HG02943 (cell line): Measurements from ENCODE around the gene TSPAN1.
A peak's percentile ranks its signal among the peaks of the same experiment; 100 is the strongest.

ENCODE experiments used
- ATAC-seq: cut with Tn5 transposase; IDR thresholded peaks from one replicate; pipeline ENCODE4 v1.9.1; 2021; ENCODE audit warnings: mild to moderate bottlenecking, low read depth, moderate library complexity; ENCODE audit not compliant: unreplicated experiment

TSPAN1 gene

DNA sequence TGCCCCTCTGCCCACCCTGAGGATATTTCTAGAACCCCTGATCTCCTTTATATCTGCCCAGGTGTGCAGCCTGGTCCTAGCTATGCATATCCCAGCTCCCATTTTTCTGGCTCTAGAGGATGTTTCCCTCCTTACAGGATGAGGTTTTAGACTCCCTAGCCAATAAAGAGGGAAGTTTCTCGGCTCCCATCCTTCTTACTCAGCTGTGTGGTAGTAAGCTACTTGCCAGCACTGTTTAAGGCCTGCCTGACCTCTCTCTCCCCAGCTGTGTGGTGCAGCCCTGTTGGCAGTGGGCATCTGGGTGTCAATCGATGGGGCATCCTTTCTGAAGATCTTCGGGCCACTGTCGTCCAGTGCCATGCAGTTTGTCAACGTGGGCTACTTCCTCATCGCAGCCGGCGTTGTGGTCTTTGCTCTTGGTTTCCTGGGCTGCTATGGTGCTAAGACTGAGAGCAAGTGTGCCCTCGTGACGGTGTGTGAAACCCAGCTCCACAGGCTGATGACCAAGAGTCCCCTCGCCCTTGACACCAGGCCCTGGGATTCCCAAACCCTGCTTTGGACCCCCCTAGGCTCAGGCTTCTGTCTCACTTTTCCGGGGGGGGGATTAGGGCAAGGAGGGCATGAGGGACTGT is 9.2 kb downstream of the TSPAN1 start:
- ATAC-seq: no peak

DNA sequence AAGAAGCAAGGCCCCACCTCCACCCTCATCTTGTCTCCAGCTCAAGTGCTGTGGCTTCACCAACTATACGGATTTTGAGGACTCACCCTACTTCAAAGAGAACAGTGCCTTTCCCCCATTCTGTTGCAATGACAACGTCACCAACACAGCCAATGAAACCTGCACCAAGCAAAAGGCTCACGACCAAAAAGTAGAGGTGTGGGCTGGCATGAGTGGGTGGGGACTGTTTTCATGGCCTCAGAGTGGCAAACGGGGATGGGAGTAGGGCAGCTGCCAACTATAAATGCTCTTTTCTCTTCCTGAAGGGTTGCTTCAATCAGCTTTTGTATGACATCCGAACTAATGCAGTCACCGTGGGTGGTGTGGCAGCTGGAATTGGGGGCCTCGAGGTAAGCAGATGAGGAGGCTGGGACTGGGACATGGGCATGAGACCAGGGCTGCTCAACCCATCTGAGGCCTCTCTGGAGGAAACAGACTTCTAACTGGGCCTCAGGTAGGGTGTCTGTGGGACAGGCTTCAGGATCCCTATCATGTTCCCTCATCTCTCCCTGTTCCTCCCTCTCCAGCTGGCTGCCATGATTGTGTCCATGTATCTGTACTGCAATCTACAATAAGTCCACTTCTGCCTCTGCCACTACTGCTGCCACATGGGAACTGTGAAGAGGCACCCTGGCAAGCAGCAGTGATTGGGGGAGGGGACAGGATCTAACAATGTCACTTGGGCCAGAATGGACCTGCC is 10.2 kb downstream of the TSPAN1 start:
- no peak for ATAC-seq

DNA sequence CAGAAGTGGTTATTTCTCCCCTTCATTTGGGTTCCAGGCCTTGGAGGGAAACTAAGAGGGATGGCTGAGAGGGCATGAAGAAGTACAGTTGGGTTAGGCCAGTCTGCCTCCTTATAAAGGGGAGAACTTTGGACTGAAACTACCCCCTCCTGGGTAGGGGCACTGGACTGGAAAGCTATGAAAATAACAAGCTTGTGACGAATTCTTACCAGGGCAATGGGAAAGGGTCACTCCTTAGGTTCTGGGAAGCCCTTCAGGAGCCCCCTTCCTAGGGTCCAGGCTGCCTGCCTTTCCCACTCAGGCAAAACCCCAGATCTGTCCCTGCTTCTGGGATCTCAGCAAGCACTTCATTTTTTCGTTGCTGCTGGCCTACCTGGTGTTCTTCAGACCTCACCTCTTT is 11.2 kb downstream of the TSPAN1 start:
- ATAC-seq: no peak

DNA sequence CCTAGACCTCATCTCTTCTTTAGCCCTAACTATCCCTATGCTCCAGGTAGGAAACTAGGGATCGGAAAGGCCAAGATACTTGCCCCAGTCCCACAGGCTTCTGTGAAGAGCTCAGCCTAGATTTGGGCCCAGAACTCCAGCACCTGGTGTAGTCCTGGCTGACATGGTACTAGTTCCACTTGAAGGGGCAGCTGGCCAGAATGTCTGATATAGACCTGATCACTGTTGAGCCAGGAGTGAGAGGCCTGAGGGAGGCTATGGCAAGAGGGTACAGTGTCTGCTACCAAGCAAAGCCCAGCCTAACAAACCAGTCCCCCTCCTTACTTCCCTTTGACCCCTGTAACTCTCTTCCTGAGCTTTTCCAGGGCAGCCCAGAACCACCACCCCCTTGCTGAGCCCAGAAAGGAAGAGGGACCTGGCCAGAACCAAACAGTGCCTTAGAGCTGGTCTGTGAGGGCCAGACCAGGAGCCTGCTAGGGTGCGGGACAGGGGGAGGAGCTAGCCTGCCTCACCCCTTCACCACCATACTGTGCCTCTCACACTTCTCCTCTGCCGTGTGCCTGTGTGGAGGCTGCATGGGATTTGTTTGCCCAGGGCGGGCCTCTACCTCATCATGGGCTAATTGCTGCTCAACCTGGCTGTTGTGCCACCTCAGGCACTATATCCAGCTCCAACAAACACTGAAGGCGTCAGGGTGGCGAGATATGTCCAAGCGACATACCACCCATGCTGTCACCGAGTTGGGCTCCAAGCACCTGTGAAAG is 12.4 kb downstream of the TSPAN1 start:
- ATAC-seq: no peak

DNA sequence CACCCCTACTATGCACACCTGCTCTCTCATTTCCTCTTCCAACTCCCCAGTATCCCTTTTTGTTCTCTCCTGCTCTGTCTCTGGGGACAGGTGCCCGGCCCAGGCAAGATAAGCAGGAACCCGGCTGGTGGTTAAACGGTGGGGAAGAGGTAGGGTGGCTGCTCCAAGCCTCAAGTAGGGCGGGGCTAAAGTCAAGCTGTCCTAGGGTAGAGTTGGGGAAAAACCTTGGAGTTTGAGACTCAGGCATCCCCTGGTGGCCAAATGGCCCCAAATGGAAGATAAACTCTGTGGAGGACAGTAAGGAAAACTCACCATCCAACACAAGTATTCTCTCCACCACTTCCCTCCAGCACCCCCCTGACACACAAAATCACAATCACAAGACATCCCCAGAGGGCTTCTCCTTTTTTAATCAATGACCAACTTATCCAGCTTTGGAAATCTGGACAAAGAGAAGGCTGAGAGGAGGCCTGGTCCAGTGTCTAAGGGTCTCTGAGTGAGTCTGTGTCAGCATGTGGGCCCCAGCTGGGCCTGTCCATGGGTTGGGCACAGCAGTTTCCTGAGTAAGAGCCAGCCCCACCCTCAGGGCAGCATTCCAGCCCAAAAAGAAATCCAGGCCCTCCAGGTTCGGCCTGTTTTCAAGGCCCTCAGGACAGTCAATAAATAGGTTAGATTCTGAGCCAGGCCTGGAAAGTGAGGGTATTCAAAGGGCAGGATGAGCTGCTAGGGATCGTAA is 13.6 kb downstream of the TSPAN1 start:
- no peak for ATAC-seq

DNA sequence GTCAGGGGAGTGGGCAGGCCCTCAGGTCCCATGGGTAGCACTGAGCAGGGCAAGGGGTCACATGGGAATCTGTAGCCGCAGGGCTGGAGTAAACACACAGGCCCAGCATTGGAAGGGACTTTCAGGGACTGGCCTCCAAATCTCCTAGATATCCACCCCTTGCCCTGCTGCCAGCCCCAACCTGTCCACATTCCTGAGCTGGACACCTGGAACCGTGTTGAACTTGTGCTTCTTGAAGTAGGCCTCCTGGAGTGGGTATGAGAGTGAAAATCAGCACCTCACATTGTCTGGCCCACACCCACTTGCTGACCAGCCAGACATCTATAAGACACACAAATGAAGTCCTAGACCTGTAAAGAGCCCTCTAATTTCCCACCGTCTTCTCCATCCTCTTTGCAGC is 15.7 kb downstream of the TSPAN1 start:
- ATAC-seq: no peak

DNA sequence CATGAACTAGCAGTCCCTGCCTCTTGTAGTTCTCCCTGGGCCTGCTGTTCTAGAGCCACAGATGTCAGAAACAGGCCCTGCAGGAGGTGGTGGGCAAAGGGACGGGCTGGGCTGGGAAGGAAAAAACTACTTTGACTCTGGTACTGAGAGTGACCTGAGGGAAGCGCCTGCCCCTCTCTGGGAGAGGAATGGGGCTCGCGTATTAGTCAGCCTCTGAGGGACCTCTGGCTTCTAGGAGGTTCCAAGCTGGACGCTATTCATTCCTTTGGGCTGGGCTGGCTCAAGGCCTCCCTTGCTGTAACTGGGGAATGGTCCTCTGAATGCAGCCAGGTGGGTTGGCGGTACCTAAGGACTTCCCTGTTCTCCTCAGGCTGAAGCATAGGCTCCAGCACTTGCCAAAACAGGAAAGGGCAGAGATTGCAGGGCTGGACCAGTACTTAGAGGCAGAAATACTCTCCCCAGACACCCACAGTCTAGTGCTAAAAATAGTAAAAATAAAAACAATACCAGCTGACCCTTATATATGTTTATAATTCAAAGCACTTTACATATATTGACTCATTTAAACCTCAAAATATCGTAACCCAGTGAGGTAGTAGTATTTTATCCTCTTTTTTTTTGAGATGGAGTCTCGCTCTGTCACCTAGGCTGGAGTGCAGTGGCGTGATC is 16.3 kb downstream of the TSPAN1 start:
- no peak for ATAC-seq

DNA sequence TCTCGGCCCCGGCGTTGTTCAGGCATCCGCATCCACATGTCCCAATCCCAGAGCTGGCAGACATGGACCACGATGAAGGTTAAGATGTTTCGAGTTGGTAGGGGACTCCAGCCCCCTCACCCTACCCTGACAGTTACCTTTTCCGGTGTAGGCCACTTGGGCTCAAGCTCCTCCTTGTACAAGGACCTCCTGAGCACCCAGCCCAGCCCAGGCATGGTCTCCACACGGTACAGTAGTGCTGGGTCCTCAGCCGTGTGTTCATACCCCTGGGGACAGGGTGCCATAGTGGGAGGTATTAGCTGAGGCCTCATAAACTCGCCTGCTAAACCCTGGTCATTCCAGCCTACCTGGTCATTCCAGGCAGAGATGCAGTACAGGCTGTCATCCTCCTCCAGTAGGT is 17.3 kb downstream of the TSPAN1 start:
- ATAC-seq: no peak

DNA sequence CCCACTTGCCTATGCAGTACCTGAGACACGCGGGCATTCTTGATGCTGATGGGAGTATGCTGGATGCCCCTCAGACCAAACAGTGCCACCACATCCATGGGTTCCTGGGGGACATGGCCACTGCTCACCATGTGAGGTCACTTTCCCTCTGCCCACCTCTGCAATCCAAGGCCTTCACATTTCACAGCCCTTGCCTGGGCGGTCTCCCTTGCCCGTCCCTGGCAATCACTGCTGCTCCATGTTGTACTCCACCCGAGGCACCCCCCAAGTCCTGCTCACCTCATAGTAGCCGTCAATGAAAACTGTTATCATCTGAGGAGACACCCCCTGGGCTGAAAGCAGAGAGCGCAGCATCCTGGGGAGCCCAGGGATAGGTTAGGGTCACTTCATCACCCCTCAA is 18.4 kb downstream of the TSPAN1 start:
- ATAC-seq: no peak

DNA sequence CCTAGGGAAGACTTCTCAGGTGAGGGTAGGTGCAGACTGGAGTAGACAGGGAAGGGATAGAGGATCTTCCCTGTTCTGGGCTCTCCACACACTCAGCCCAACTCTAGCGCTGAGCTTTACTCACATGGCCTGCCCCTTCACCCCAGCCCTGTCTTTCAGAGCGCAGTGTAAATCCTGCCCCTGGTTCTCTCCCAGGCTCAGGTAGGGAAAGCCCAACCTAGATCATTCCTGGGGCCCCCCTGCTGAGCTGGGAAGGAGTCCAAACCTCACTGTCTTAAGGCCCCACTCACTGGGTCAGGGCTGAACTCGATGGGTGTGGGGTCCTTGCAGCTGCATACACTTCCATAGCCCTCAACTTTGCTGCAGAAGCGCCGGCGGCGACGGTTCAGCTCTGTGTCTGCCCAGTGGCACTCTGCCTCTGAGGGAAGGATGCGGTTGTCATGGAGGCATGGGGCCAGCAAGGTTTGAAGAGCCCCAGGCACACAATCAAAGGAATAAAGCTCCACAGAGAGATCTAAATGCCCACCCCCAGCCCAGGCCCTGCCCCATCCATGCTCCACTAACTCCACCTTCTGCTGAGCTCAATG is 19.2 kb downstream of the TSPAN1 start:
- ATAC-seq: no peak

DNA sequence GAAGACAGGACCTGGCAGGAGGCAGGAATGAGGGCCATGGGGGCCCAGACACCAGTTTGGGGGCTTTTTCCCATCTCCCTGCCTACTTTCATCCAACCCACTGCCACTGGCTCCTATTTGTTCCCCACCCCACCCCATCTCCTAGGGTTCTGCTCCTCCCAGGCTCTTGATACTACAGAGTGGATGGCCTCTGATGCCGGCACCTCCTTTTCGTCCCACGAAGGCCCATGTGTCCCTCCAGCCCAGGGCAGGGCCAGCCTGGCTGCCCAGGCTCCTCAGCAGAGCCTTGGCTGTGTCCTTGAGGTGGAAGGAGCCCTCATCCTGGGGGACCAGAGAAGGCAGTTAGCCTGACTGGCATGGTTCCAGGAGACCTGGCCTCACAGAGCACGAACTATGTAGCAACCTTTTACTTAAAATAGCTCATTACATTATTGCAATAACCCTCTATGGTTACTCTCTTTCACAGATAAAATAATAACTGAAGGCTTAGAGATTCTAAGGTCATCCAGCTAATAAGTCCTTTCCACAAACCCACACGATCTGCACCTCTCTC is 19.8 kb downstream of the TSPAN1 start:
- no peak for ATAC-seq

DNA sequence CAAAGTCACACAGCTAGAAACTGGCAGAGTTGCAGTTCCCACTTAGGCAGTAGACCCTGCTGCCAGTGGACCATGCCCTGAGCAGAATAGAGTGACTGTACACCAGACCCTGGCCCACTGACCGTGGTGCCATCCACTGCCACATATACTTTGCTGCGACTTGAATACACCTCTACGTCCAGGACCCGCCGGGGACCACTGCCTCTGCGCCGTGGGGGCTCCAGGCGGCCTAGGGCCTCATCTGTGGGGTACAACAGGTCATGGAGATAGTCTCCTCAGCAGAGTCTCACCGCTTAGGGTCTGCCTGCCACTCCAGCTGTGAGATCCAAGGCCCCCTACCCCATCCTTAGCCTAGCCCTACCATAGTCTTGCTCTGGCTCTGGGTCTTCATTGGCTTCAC is 21.7 kb downstream of the TSPAN1 start:
- no peak for ATAC-seq

DNA sequence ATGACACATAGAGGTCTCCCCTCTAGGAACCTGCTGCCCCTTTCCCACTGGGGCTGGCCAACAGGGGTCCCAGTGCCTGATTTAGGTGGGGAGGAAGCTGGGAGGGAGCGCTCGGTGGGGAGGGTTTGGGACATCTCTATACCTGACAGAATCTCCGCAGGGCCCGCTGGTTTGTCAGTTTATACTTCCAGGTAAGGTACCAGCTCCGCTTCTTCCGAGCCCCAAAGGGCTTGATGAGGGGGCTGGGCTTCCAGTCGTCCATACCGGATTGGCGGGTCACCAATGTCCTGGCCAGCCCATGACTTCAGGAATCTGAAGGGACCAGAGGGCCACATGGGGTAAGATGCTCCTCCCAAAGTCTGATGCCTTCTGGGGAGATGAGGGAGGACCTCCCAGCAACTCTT is 22.7 kb downstream of the TSPAN1 start:
- ATAC-seq: no peak

DNA sequence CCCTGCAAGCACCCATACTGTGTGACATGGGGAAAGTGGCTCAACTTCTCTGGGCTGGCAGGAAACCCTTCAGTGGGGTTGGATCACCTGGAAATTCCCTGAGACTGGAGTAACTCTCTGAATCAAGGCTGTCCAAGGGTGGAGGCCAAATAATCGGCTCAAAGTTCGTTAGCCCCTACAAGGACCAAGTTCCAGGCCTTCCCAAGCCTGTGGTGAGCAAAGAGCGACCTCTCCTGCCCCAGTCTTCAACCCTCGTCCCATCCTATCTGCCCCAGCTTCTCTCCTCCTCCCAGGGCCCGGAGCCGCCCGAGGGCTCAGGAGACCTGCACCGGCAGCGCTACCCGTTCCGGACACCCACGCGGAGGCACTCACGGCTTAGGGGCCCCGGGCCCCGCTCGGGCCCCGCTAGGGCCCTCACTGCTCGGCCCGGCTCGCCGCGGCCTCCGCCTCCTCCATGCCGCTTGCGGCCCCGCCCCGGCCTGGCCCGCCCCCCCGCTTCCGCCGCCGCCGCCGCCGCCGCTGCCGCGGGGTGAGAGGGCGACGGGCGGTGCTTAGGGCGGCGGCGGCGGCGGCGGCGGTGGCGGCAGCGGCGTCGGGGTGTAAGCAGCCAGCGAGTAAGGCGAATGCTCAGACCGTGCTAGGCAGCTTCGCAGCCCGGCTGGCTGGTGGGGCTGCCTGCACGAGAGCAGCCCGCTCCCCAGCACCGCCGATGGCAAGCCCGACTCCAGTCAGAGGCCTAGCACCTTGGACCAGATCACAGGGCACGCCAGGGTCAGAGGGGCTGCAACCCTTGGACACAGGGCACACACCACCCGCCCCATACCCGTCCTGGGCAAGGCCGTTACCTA is 23.3 kb downstream of the TSPAN1 start, which contains the start of gene POMGNT1:
Gene POMGNT1, minus strand, starts transcription at position 471 of the 848 bp plus-strand sequence. CDS start 613 bp downstream, outside the sequence.
- peak; percentile 75 for ATAC-seq

DNA sequence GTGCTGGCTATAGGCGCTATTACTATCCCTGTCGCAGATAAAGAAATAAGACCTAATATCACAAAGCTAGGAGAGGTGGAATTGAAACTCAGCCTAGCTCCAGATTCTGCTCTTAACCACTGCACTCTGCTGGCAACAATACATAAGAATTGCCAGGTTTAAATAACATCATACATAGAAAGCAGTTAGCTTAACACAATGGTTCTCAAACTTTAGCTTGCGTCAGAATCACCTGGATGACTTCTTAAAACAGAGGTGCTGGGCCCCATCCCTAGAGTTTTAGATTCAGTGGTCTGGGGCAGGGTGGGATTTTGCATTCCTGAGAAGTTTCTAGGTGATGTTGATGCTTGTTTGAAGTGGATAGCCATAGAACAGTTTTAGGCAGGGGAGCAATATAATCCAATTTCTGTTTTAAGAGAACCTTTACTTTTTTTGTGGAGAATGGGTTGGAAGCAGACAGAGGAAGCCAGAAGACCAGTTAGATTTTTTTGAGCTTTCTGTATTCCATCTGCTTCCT is 24.4 kb downstream of the TSPAN1 start:
- ATAC-seq: no peak

DNA sequence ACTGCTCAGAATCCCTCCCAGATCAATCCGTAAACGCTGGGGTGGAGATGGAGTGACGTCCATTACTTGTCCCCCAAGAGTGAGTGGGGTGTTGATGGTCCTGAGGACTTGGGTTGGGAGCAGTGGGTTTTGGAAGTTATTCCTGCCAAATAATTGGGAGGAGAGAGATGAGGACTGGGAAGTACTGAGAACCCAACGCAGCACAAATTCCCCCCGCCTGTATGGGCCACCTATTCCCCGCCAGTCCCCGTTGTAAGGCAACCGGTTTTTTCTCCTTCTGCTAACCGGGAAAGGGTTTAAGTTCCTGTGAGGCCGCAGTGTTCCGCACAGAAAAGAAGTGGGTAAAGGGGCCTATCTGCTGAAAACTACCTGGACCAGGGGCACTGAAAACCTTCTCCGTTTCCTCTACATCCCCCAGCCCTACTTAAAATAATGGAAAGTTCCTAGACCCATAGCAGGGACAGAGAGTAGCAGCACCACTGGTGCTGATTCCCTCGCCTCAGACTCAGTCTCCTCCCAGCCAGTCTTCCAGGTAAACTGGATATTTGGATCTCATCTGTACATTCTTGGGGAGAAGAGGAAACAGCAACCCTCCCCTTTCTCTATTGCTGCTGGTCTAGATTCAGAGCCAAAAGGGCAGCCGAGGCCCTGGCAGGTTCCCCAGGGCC is 29.0 kb downstream of the TSPAN1 start:
- no peak for ATAC-seq

DNA sequence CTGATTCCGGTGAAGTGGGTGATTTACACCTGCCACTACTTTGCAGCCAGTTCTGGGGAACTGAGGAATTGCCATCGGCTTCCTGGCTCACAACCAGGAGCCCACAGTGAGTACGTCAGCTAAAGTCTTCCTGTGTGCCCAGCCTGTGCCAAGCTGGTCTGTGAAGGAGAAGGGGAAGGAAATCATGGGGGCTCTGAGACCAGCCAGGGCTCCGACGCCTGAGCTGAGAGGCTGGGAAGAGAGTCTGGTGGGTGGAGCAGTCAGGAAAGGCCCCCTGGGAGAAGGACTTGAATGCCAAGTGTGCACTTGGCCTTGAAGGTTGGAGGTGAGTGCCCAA is 29.5 kb downstream of the TSPAN1 start:
- no peak for ATAC-seq

DNA sequence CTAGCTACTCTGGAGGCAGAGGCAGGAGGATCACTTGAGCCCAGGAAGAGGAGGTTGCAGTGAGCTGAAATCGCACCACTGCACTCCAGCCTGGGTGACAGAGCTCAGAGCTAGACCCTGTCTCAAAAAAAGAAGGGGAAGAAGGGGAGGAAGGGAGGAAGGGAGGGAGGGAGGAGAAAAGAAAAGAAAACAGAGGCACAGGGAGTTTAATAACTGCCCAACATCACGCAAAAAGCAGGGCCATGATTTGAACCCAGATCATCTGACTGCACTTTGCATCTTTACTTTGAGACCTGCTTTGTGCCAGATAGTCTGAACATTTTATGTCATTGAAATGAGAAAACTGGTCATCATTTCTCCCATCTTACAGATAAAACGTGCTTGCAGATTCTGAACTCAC is 30.3 kb downstream of the TSPAN1 start:
- ATAC-seq: no peak
